HG03135 (cell line): ENCODE measurements around the gene LPA.

Experiments used
- ATAC-seq: cut with Tn5 transposase; IDR thresholded peaks from one replicate; pipeline ENCODE4 v1.9.1; 2021; ENCODE audit warnings: mild to moderate bottlenecking, moderate library complexity; ENCODE audit not compliant: unreplicated experiment

Gene LPA

DNA sequence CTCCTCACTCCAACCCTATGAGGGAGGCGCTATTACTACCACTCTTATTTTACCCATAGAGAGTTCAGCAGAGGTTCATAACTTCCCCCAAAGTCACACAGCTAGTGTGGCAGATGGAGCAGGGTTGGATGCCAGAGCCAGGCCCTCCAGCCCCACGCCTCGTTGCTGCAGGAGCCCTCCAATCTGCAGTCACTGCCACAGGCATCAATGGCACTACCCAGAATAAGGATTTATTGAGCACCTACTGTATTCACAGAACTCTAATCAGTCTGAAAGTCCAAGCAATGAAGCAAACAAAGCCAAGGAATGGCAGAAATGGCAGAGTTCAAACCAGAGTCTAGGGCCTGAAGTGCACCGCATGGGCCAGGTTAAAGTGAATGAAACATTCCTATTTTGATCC is 144.9 kb downstream of the LPA start:
- no peak for ATAC-seq

DNA sequence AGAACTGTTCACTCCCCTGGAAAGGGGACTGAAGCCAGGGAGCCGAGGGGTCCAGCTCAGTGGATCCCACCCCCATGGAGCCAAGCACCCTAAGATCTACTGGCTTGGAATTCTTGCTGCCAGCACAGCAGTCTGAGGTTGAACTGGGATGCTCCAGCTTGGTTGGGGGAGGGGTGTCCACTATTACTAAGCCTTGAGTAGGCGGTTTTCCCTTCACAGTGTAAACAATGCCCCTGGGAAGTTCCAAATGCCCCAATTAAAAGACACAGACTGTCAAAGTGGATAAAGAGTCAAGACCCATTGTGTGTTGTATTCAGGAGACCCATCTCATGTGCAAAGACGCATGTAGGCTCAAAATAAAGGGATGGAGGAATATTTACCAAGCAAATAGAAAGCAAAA is 150.2 kb downstream of the LPA start:
- no peak for ATAC-seq

DNA sequence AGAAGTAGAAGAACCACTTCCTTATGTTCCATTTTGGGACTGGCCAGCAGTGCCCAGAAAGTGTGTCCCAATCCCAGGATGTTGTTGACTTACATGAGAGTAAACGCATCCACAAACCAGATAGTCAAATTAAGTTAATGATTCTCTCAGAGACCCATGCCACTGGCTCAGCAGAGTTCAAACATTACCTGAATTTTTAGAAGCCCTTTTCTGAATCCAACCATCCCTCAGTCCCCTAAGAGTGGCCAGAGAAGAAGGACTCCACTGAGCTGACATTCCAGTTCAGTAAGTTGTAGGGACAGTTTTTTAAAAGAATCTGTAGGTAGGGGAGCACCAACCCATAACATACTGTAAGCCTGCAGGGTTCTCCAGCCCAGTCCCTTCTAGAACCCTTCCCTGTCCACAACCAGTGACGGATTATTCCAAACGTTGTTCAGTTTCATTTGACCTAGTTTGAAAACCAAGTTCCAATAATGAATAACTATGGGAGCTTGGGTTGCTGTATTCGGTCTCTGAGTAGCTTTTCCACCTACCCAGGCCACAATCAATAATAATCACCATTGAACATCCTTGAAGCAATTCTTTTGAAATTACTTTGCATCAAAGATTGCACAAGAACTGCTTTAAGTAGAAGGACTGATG is 153.0 kb downstream of the LPA start:
- no peak for ATAC-seq

DNA sequence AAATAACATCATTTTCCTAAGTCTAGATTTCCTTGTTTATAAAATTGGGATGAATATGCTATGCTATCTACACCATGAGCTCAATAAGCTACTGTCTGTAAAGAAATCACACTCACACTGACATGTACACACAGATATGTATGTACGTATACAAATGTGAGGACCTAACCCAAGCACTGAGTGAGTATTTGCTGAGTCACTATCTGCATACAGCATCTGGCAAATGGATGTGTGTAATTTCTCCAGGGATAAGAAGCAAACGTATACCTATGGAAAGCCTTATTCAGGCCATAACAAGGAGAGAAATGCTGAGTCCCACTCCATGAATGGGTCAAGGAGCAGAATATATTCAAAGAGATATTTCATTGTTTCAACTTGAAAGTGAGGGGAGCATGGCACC is 153.9 kb downstream of the LPA start:
- ATAC-seq: no peak

DNA sequence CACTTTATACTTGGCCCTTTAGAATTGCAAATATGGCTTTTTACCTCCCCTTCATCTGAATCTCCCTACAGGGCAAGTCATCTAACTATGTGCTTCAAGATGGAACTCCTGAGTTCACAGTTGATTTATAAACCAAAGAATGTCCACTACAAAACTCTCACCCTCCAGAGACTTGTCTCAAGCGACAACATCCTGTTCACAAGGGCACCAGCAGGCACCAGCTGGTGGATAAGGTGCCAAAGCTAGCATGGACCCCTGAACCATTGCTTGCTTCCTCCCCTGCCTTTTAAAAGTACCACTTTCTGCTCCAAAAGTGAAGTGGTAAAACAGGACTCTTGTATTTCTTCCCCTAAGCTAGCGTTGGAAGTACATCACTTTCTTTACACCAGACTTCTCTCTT is 154.5 kb downstream of the LPA start:
- ATAC-seq: no peak

DNA sequence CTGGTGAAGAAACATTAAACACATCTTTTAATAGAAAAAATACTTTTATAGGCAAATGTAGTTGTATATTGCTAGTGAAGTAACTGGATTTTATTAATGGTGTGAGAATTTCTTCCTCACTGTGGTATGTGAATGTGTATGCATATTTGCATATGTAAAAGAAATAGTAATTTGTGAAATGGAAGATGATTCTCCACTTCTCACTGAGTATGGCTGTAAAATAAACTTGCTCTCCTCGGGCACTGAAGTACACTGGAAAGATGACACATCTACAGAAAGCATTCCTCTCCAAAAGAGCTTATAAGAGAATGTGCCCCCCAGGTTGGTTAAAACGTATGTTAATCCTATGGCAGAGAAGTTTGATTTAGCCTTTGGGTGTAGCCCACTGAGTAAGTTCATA is 155.5 kb downstream of the LPA start:
- ATAC-seq: no peak

DNA sequence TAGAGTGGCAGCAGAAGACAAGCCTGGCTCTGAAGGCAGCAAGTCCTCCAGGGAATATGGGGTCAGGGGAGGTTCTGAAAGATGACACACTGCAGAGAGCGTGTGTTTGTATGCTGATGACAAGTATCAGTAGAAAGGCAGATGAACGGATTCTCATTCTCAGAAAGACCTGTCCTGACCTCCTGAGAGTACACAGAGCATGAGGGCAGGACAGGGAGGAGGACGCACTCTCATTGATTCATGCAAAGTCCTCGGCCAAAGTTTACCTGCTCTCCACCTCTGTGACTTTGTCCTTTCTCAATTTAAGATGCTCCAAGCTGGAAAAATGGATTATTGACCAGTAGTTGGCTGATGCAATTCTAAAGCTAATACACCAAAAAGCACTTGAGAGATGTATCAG is 156.7 kb downstream of the LPA start:
- ATAC-seq: no peak

DNA sequence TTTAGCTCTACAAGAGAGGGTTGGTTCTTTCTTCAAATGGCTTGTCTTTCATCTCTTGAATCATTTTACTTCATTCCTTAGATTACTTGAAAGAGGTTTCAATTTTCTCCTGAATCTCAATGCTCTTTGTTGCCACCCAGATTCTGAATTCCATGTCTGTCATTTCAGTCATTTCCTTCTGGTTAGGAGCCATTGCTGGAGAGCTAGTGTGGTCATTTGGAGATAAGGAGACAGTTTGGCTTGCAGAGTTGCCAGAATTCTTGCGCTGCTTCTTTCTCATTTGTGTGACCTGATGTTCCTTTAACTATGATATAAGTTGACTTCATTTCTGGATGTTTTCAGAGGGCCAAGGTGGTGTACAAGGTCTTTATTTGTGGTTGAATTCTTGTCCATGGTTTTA is 158.1 kb downstream of the LPA start:
- ATAC-seq: no peak

DNA sequence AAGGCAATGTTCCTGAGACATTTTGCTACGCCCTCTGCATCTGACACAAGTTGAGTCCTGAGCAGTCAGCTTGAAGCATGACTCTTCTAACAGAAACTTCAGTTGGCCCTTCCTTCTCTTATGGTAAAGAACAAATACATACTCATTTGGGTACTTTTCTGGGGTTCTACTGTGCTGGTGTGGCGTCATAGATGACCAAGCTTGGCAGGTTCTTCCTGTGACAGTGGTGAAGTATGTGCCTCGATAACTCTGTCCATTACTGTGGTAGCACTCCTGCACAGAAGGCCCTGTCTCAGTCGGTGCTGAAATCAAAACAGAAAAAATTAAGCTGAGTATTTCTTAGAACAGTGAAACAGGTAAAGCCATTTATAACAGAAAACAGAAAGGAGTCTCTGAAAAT is 163.4 kb downstream of the LPA start:
- no peak for ATAC-seq

DNA sequence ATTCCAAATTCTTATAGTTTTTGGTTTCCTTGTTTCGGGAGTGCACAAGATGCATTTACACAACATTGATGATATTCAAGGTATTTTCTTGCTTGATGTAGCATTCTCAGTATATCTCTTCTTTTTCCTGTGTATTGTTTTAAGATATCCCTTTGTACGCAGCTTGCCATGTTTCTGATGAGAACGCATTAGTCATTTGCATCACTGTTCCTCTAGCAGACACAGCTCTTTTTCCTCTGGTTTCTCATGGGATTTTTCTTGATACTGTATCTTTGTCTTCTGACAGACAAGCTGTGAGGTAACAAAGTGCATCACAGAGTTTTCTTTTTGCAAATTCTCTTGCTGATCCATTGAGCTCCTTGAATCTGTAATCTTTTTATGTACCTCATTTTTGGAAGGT is 169.5 kb downstream of the LPA start:
- ATAC-seq: no peak

DNA sequence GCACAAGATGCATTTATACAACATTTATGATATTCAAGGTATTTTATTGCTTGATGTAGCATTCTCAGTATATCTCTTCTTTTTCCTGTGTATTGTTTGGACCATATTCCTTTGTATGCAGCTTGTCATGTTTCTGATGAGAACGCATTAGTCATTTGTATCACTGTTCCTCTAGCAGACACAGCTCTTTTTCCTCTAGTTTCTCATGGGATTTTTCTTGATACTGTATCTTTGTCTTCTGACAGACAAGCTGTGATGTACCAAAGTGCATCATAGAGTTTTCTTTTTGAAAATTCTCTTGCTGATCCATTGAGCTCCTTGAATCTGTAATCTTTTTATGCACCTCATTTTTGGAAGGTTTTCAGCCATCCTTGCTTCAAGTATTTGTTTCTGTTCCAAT is 175.0 kb downstream of the LPA start:
- no peak for ATAC-seq

DNA sequence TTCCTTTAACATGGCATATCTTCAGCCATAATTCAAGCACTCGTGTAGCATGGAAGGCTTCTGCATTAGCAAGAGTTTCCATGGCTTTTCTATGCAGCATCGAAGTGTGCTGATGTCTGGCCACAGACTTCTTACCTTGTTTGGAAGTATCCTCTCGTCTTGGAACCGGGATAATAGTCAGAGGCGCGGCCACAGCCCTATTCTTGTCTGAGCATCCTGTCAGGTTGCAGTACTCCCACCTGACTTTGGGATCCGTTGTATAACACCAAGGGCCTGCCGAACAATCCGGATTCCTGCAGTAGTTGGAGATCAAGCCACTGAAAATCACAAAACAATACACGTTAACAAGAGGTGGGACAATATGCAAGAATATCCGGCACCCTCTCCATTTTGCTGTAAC is 177.0 kb downstream of the LPA start:
- ATAC-seq: no peak
